Right kidney (tissue), 9 donors: ENCODE results near the gene ST6GALNAC2.
"Not testable (repeated sequence)": the region's sequence is repeated elsewhere in the genome, so short reads cannot be mapped to it uniquely, and the experiment has no call there.

Source experiments
- DNase-seq: peaks from one replicate; pipeline ENCODE4 v3.0.0-alpha.2; 2016
- long read RNA-seq, 8 donors: transcript quantifications; one replicate each; lab custom pipeline, GENCODE V29; 2026

Gene ST6GALNAC2
- long read RNA-seq, donor 1, partial matches to known transcripts = 0 of 1 reads
- long read RNA-seq, donor 1, other reads (novel, unspliced or antisense) = 0 of 1 reads
- long read RNA-seq, donor 2 = 0 reads
- long read RNA-seq, donor 3 = 0 reads
- long read RNA-seq, donor 4 = 0 reads
- long read RNA-seq, donor 5, partial matches to known transcripts = 0 of 1 reads
- long read RNA-seq, donor 5, other reads (novel, unspliced or antisense) = 0 of 1 reads
- long read RNA-seq, donor 6, partial matches to known transcripts = 0 of 2 reads
- long read RNA-seq, donor 6, other reads (novel, unspliced or antisense) = 0 of 2 reads
- long read RNA-seq, donor 7 = 0 reads
- long read RNA-seq, donor 8, partial matches to known transcripts = 0 of 4 reads
- long read RNA-seq, donor 8, other reads (novel, unspliced or antisense) = 0 of 4 reads

DNA sequence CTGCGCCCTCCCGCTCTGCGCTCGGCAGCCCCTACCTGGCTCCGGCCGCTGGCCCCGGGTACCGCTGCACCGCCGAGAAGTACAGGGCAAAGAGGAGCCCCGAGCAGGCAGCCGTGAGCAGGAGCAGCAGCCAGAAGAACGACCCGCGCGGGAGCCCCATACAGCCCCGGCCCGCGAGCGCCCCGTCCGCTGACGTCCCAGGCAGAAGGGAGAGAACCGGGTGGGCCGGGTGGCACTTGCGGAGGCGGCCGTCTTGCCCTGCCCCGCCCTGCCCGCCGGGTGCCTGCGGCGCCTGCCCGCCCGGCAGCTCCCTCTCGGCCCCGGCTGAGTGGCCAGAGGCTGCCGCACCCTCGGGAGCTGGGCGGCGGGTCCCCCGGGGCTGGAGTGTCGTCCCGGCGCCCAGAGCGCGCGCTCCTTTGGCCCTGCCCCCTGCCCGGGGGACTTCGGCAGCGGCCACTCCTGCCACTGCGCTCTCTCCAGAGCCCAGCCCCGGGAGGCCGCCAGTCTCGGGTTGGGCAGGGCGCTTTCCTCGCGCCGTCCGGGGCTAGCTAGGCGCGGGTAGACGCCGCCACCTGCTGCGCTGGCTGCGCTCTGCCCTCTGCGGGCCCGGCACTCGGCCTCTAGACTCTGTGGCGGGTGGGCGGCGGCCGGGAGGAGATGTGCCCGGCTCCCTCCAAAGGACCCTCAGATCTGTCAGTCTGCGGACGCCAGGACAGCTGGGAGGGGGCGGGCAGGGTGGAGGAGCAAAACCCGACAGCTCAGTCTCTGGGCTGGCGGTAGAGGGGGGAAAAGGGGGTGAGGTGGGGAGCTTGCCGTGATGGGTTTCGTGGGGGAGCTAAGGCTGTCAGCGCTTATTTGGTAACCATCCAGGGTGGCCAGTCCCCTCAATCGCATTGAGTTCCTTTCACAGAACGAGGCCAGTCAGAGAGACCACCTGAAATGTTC is at the start of gene ST6GALNAC2:
Gene ST6GALNAC2 (minus strand): TSS at position 212 of the 945 bp plus-strand sequence. CDS start 52 bp downstream, at position 160.
- DNase-seq = peak; percentile 80

DNA sequence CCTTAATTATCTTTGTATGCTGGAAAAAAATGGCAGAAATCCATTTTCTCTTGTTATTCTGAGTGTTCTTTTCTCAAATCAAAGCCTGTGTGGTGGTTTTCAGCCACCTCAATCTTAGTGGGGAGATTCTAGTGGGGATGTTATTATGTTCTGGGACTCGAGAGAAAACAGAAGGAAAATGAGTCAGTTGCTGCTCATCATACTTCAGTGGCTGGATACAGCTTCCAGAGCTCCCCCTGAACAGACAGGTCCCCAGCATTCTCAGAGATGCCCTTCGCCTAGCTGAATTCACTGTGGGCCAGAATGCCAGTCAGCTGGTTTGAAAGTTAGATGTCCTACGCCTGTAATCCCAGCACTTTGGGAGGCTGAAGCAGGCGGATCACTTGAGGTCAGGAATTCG is 49.4 kb upstream of the ST6GALNAC2 start:
- no peak for DNase-seq

DNA sequence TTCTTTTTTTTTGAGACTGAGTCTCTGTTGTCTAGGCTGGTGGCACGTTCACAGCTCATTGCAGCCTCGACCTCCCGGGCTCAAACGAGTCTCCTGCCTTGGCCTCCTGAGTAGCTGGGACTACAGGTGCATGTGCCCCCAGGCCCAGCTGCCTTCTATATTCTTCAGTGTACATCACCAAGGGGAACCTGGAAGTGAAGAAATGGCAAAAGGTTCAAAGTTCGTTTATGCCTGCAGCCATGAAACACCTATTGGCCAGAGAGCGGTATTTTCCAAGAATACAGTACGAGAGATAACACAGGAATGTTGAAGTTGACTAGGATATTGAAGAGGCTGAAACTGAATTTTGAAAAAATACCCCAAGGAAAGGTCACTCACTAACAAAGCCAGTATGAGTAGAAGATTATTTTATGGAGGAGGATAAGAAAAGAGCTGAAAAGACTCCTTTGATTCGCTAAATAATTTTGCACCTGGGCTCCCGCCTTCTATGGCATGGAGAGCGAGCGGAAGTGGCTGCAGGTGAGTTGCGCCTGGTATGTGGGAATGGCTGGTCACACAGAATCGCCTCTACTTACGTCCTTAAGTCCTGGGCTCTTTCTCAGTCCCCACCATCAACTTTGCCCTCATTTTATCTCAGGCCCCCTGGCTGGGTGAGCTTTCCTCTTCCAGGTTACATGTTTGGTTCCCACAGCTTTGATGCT is 48.1 kb upstream of the ST6GALNAC2 start:
- no peak for DNase-seq

- DNase-seq = no peak
Observed at GRCh38 chr17:76631821-76632565, 46.3 kb upstream of the ST6GALNAC2 start.

DNA sequence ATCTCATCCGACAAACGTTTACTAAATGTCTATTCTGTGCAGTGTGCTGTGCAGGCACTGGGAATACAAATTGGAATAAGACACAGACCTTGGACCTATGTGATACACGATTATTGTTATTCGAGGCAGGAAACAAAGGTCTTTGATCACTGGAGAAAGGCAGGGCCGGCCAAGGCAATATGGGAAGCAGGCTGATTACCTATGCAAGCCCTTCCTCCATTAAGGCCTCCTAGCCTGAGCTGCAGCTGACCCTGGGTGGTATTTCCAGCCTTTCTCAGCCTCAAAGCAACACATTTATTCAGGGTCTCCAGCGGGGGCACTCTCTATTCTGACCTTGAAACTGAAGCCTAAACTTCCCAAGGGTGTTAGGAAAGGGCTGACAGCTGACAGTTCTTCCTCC is 44.5 kb upstream of the ST6GALNAC2 start:
- DNase-seq = no peak

GRCh38 chr17:76627510-76627909 is 41.9 kb upstream of the ST6GALNAC2 start:
- no peak for DNase-seq

DNA sequence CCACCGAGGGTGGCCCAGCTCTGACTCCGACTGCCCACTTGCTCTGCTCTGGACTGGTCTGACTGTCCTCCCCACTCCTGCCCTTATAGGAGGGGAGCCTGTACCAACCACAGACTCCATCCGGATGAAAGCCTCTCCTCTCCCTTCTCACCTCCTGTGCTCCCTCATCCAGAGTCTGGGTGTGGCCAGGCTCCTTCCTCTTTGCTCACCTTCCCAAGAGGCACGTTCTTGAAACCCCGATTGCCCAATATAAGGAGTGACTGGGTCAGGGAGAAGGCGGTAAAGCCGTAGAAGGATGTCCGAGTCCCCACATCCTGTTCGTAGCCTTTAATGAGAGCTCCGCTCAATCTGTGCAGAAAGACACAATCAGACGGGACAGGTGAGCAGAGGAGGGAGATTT is 40.8 kb upstream of the ST6GALNAC2 start:
- no peak for DNase-seq

DNA sequence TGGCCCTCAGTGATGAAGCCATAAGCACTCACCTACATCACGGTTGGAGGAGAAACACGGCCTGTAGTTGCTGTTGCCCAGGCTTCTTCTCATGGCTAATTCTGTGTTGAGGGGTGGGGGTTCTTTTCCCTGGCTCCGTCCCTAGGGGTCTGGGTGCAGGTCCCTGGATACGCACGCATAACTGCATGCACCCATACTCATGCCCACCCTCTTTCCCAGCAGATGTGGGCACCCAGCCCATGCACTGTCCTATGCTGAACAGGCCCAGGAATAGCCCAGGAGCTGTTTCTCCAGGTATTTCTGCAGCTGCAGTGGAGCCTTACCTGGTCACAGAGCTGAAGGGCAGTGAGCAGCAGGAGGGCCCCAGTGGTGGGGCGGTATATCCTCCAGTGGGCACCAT is 39.8 kb upstream of the ST6GALNAC2 start:
- no peak for DNase-seq

DNA sequence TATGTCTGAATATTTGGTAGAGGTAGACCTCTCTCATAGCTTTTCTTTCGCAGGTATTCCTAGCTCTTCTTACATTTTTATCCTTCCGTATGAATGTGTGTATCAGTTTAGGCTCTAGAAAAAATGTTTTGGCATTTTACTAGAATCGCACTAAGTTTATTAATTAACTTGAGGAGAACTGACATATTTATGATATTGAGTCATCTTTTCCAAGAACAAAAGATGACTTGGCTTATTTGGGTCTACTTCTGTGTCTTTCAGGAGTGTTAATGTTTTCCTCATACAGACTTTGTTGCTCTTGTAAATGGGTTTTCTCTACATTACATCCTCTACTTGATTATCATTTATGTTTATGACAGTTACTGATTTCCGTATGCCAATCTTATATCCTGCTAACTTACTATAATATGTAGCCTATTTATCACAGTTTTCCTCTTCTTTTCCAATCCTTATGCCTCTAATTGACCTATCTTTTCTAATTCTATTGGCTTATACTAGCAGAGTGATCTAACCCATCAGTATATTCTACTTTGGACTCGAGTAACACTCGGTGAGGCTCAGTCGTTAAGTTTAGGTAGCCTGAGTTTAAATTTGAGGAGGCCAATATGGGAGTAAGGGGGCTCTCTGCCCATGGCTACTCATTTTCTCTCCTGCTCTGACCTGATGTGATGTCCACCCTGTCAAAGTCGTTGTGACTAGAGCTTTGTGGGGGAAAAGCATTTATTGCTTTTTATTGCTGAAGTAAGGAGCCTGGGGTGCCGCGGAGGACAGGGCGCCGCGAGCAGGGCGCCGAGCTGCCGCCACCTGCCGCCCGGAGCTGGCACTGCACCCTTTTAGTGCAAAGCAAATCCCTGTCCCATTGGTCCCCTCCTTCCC is 37.8 kb upstream of the ST6GALNAC2 start:
- DNase-seq = peak; percentile 65

DNA sequence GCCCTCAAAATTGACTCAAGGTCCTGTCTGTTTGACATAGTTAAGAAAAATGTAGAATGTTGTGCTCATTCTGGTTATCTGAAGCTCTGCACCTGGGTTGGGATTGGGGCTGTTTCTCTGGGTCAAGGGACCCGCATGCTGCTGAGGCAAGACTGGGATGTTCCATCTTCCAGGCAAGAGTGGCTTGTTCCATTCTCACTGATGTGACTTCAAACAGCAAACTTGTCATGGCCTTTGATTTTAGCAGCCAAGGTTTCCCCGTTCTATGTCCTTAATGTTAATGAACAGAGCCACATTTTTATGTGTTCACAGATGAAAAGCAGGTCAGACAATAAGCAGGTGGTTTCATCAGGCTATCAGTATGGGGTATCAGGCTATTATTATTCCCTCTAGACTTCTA is 32.2 kb upstream of the ST6GALNAC2 start:
- no peak for DNase-seq

DNA sequence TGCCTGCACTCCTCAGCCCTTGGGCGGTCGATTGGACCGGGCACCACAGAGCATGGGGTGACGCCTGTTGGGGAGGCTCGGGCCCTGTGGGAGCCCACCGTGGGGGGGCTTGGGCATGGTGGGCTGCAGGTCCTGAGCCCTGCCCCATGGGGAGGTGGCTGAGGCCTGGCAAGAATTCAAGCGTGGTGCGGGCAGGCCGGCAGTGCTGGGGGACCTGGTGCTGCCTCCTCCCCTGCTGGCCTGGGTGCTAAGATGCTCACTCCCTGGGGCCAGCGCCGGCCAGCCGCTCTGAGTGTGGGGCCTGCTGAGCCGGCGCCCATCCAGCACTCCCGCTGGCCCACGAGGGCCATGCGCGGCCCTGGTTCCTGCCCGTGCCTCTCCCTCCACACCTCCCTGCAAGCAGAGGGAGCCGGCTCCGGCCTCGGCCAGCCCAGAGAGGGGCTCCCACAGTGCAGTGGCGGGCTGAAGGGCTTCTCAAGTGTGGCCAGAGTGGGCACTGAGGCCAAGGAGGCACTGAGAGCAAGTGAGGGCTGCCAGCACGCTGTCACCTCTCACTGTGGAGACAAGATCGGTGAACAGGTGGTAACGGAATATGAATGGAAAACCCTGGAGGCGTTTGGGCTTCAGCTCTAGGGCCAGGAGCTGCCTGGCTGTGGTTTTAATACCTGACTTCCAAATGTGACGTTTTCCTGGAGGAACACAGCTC is 29.4 kb upstream of the ST6GALNAC2 start:
- DNase-seq = no peak

DNA sequence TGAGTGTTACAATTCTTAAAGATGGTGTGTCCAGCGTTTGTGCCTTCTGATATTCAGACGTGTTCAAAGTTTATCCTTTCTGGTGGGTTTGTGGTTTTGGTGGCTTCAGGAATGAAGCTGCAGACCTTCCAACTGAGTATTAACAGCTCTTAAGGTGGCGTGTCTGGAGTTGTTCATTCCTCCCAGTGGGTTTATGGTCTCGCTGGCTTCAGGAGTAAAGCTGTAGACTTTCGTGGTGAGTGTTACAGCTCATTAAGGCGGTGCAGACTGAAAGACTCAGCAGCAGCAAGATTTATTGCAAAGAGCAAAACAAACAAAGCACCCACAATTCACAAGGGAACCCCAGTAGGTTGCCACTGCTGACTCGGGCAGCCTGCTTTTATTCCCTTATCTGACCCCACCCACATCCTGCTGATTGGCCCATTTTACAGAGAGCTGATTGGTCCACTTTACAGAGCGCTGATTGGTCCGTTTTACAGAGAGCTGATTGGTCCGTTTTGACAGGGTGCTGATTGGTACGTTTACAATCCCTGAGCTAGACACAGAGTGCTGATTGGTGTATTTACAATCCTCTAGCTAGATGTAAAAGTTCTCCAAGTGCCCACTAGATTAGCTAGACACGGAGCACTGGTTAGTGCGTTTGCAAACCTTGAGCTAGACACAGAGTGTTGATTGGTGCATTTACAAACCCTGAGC is 28.6 kb upstream of the ST6GALNAC2 start:
- DNase-seq = not testable (repeated sequence)

- no peak for DNase-seq
Observed at GRCh38 chr17:76612977-76613851, 27.6 kb upstream of the ST6GALNAC2 start.

- DNase-seq = no peak
Observed at GRCh38 chr17:76612465-76612864, 26.8 kb upstream of the ST6GALNAC2 start.

- no peak for DNase-seq
Observed at GRCh38 chr17:76611758-76612157, 26.1 kb upstream of the ST6GALNAC2 start.

GRCh38 chr17:76611080-76611749 is 25.6 kb upstream of the ST6GALNAC2 start:
- not testable (repeated sequence) for DNase-seq

DNA sequence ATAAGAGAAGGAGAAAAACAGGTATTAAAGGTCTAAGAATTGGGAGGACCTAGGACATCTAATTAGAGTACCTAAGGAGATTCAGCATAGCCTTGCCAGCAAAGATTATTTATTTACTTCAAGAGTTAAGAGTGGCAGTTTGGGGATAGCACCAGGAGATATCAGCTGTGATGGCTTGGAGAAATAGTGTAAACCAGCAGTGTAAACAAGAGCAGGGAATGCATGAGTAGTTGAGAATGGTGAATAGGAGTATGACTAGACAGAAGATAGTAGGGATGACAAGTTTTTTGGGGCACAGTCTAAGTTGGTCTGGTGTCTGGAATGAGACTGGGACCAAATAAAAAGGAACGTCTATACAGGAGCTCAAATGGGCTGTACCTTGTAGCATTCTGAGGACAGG is 21.0 kb upstream of the ST6GALNAC2 start:
- DNase-seq = not testable (repeated sequence)

- no peak for DNase-seq
Observed at GRCh38 chr17:76601065-76601464, 15.4 kb upstream of the ST6GALNAC2 start.
